Nephron progenitor cell (in vitro differentiated cells): ENCODE results near the gene PCDHA5.
"Not testable (repeated sequence)": the region's sequence is repeated elsewhere in the genome, so short reads cannot be mapped to it uniquely, and the experiment has no call there.

Experiments
- DNase-seq: peaks from one replicate; pipeline ENCODE4 v3.0.0; 2021
- H3K27ac Mint-ChIP-seq: 2 replicates; pipeline ENCODE4 v1.8.0; 2021; ENCODE audit warnings: mild to moderate bottlenecking, moderate library complexity, mixed read lengths
- H3K27me3 Mint-ChIP-seq: 2 replicates; pipeline ENCODE4 v1.8.0; 2021; ENCODE audit warnings: mild to moderate bottlenecking, low read depth, mixed read lengths; ENCODE audit not compliant: poor library complexity
- H3K36me3 Mint-ChIP-seq: 2 replicates; pipeline ENCODE4 v1.8.0; 2021; ENCODE audit warnings: low read depth, mixed read lengths
- H3K4me1 Mint-ChIP-seq: 2 replicates; pipeline ENCODE4 v1.8.0; 2021; ENCODE audit warnings: mixed read lengths
- H3K4me3 Mint-ChIP-seq: 2 replicates; pipeline ENCODE4 v1.8.0; 2021; ENCODE audit warnings: mild to moderate bottlenecking, moderate library complexity, mixed read lengths
- H3K9me3 Mint-ChIP-seq: 2 replicates; pipeline ENCODE4 v1.8.0; 2021; ENCODE audit warnings: mild to moderate bottlenecking, moderate library complexity, mixed read lengths
- CTCF ChIP-seq: fragments of 200-600 bp; sonication (generic); IDR thresholded peaks from 2 replicates; pipeline ENCODE4 v1.5.0; 2021; ENCODE audit warnings: antibody characterized with exemption

PCDHA5 gene

GRCh38 chr5:140821375-140822280 is at the start of gene PCDHA5:
Gene PCDHA5, plus strand, starts transcription at chr5:140821613.
- Mint-ChIP-seq H3K9me3 (peaks cover 64% of the 10 kb centered on the region), H3K27me3 (no peaks in the 10 kb centered on the region), H3K27ac (no peak within 1 kb of the TSS), H3K36me3 (peaks cover 71% of the 10 kb centered on the region), H3K4me3 (no peak within 1 kb of the TSS), H3K4me1 (no peaks in the 10 kb centered on the region)
- TF ChIP-seq CTCF, result no peak
- no peak for DNase-seq

- peaks cover 92% of the 10 kb centered on the region for H3K9me3 Mint-ChIP-seq
- H3K36me3 Mint-ChIP-seq, result peaks cover 4% of the 10 kb centered on the region
- no peaks in the 10 kb centered on the region for H3K27me3 Mint-ChIP-seq
- no peak for DNase-seq
- TF ChIP-seq CTCF, result no peak
- H3K27ac Mint-ChIP-seq, result no peak overlapping the region
- no peaks in the 10 kb centered on the region for H3K4me1 Mint-ChIP-seq
- no peak overlapping the region for H3K4me3 Mint-ChIP-seq
Observed at GRCh38 chr5:140780512-140780911, 40.9 kb upstream of the PCDHA5 start.

- Mint-ChIP-seq H3K4me1 (no peaks in the 10 kb centered on the region), H3K27me3 (no peaks in the 10 kb centered on the region), H3K27ac (no peak within 1 kb of the TSS), H3K9me3 (peaks cover 84% of the 10 kb centered on the region), H3K4me3 (no peak within 1 kb of the TSS), H3K36me3 (peaks cover 15% of the 10 kb centered on the region)
- DNase-seq, result no peak
- no peak for TF ChIP-seq CTCF
Observed at GRCh38 chr5:140785905-140786686, 35.3 kb upstream of the PCDHA5 start, which contains the start of gene PCDHA1. Gene PCDHA1, plus strand, starts transcription at chr5:140786140.

- not testable (repeated sequence) for H3K4me1 Mint-ChIP-seq, H3K4me3 Mint-ChIP-seq, H3K27ac Mint-ChIP-seq, H3K27me3 Mint-ChIP-seq, DNase-seq
- Mint-ChIP-seq H3K9me3 (peaks cover 84% of the 10 kb centered on the region), H3K36me3 (peaks cover 15% of the 10 kb centered on the region)
Observed at GRCh38 chr5:140787422-140787821, 34.0 kb upstream of the PCDHA5 start.

- DNase-seq, H3K4me1 Mint-ChIP-seq, H3K4me3 Mint-ChIP-seq, H3K27me3 Mint-ChIP-seq, H3K27ac Mint-ChIP-seq: not testable (repeated sequence)
- H3K36me3 Mint-ChIP-seq, result peaks cover 17% of the 10 kb centered on the region
- peaks cover 82% of the 10 kb centered on the region for H3K9me3 Mint-ChIP-seq
Observed at GRCh38 chr5:140787849-140788504, 33.4 kb upstream of the PCDHA5 start.

- no peak overlapping the region for H3K27ac Mint-ChIP-seq
- H3K36me3 Mint-ChIP-seq, result peaks cover 32% of the 10 kb centered on the region
- TF ChIP-seq CTCF, result no peak
- peaks cover 88% of the 10 kb centered on the region for H3K9me3 Mint-ChIP-seq
- no peak overlapping the region for H3K4me3 Mint-ChIP-seq
- no peak for DNase-seq
- H3K4me1 Mint-ChIP-seq, result no peaks in the 10 kb centered on the region
- no peaks in the 10 kb centered on the region for H3K27me3 Mint-ChIP-seq
Observed at GRCh38 chr5:140791089-140791488, 30.3 kb upstream of the PCDHA5 start.
